ENCODE data around the gene PSMD3.
A peak's percentile ranks its signal among the peaks of the same experiment; 100 is the strongest.

PSMD3 gene

DNA sequence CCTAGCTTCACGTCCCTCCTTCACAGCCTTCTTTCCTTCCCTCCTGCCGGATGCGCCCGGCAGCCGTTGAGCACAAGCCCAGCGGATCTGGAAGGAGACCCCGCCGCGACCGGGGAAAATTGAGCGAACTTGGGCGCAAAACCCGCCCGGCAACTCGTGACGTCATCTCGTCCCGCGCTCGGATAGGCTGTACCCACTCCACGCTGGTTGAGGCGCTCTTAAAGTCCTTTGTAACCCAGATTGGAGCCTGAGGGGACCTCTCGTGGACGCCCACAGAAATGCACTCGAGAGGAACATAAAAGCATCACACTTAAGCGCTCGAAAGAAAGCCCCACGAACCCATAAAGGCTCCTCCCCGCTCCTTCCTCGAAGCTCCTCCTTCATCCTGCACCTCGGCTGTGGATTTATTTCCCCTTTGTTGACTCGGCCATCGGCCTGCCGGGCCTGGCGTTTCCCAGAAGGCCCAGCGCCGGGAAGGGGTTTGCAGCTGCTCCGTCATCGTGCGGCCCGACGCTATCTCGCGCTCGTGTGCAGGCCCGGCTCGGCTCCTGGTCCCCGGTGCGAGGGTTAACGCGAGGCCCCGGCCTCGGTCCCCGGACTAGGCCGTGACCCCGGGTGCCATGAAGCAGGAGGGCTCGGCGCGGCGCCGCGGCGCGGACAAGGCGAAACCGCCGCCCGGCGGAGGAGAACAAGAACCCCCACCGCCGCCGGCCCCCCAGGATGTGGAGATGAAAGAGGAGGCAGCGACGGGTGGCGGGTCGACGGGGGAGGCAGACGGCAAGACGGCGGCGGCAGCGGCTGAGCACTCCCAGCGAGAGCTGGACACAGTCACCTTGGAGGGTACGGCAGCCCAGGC, at the start of gene PSMD3:
PSMD3 (plus strand) TSS at position 457 of the 856 bp plus-strand sequence; CDS start at position 621, 164 bp downstream.
- TF ChIP-seq, protein P1, sequence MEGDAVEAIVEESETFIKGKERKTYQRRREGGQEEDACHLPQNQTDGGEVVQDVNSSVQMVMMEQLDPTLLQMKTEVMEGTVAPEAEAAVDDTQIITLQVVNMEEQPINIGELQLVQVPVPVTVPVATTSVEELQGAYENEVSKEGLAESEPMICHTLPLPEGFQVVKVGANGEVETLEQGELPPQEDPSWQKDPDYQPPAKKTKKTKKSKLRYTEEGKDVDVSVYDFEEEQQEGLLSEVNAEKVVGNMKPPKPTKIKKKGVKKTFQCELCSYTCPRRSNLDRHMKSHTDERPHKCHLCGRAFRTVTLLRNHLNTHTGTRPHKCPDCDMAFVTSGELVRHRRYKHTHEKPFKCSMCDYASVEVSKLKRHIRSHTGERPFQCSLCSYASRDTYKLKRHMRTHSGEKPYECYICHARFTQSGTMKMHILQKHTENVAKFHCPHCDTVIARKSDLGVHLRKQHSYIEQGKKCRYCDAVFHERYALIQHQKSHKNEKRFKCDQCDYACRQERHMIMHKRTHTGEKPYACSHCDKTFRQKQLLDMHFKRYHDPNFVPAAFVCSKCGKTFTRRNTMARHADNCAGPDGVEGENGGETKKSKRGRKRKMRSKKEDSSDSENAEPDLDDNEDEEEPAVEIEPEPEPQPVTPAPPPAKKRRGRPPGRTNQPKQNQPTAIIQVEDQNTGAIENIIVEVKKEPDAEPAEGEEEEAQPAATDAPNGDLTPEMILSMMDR (IDR thresholded peaks at IDR 0.05; ENCODE audit: low read depth, low read length), result peak; percentile 80
- peak; percentile 100 for DNase-seq (ENCODE audit: low read depth in 2 of 2)
- peak within 1 kb of the TSS; percentile 98 to 99 for H3K4me3 ChIP-seq (replicated peaks in 1 of 2; ENCODE audit: low read depth in 2 of 2, low read length in 2 of 2)

DNA sequence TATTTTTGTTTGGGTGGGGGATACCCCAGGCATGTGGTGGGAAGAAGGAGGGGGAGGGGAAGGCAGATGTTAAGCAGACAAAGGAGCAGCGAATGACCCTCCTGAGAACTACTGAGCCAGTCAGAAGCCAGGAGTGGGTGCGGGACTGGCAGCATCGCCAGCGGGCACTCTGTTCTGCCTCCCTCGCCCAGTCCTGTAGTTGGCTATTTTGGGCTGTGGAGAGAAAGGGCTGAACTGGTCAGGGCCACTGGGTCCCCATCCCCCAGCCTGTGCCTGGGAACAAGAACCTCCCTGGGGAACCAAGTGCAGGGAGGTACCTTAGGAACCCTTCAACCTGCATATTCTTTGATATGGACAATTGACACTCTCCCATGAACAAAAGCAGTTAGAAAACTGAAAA, 46.7 kb upstream of the PSMD3 start:
- DNase-seq (ENCODE audit: low read depth in 2 of 2), result no peak
- H3K4me3 ChIP-seq (replicated peaks in 1 of 2; ENCODE audit: low read depth in 2 of 2, low read length in 2 of 2), result no peak overlapping the region
- TF ChIP-seq, protein P1 (IDR thresholded peaks at IDR 0.05; ENCODE audit: low read depth, low read length), result no peak

DNA sequence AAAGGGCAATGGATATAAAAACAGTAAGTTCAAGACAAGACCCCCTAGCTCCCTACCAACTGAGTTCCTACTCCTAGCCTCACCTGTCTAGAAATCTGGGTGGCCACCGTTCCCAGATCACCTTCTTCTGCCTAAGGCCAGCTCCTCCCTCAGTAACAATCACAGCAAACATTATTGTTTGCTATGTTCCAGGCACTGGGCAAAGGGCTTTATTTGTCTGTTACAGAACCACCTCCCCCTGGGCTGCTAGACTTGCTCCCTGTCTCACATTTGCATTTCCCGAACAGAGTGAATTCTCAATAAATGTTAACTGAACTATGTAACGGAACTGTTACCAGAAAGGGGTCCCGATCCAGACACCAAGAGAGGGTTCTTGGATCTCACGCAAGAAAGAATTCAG, 46.3 kb upstream of the PSMD3 start:
- TF ChIP-seq, protein P1 (IDR thresholded peaks at IDR 0.05; ENCODE audit: low read depth, low read length), result no peak
- no peak for DNase-seq (ENCODE audit: low read depth in 2 of 2)
- no peak overlapping the region for H3K4me3 ChIP-seq (replicated peaks in 1 of 2; ENCODE audit: low read depth in 2 of 2, low read length in 2 of 2)

- TF ChIP-seq, protein P1 (IDR thresholded peaks at IDR 0.05; ENCODE audit: low read depth, low read length), result no peak
- no peak overlapping the region for H3K4me3 ChIP-seq (replicated peaks in 1 of 2; ENCODE audit: low read depth in 2 of 2, low read length in 2 of 2)
- peak; percentile 11 to 32 for DNase-seq (ENCODE audit: low read depth in 2 of 2)
Observed at GRCh38 chr17:39935909-39936308, 44.7 kb upstream of the PSMD3 start.

DNA sequence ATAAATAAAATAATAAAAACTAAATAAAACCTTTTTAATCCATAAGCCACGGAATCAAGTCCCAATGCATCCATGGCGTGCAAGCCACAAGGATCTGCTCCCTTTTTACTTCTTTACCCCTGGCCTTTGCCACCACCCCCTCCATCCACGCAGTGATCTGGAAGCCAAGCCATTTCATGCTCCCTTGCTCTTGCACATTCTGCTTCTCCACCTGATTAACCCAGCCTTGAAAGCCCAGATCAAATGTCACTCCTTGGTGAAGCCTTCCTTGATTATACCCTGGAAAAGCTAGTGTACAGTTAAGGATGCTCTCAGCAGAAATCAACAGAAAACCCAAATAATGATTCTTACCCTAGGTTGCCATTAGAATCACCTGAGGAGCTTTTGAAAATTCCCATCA, 43.2 kb upstream of the PSMD3 start:
- TF ChIP-seq, protein P1 (IDR thresholded peaks at IDR 0.05; ENCODE audit: low read depth, low read length), result no peak
- no peak for DNase-seq (ENCODE audit: low read depth in 2 of 2)
- no peak overlapping the region for H3K4me3 ChIP-seq (replicated peaks in 1 of 2; ENCODE audit: low read depth in 2 of 2, low read length in 2 of 2)

DNA sequence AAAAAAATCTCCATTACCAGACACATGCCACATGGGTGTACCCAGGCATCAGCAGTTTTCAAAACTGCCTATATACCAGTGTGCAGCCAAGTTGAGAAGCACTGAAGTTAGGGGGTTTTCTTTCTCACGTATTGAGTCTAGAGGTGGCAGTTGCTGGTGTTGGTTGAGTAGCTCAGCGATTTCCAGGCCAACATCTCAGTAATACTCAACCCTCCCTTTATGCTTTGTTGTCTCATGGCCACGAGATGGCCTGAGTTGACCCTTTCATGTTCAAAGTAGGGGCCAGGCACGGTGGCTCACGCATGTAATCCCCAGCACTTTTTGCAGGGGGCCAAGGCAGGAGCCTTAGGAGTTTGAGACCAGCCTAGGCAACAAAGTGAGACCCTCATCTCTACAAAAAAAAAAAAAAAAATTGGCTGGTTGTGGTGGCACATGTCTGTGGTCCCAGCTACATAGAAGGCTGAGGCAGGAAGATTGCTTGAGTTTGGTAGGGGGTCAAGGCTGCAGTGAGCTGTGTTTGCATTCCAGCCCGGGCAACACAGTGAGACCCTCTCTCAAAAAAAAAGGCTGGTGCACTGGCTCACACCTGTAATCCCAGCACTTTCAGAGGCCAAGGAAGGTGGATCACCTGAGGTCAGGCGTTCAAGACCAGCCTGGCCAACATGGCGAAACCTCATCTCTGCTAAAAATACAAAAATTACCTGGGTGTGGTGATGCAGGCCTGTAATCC, 42.3 kb upstream of the PSMD3 start:
- TF ChIP-seq, protein P1 (IDR thresholded peaks at IDR 0.05; ENCODE audit: low read depth, low read length), result no peak
- H3K4me3 ChIP-seq (replicated peaks in 1 of 2; ENCODE audit: low read depth in 2 of 2, low read length in 2 of 2), result no peak overlapping the region
- no peak for DNase-seq (ENCODE audit: low read depth in 2 of 2)
